ENCODE results near the gene ECSCR. TPM values are rescaled to one million over a fixed set of nuclear protein-coding genes. Genes with fewer than 3 reads are reported as not detected.
A peak's percentile ranks its signal among the peaks of the same experiment; 100 is the strongest.

The ECSCR gene
- total and polyA plus RNA-seq, 10 of the 15 experiments (the other 5 are each of a cell fraction or from before 2014, with no cell fraction given): 0.15 to 0.83 (median 0.23) TPM; not detected in 3

DNA sequence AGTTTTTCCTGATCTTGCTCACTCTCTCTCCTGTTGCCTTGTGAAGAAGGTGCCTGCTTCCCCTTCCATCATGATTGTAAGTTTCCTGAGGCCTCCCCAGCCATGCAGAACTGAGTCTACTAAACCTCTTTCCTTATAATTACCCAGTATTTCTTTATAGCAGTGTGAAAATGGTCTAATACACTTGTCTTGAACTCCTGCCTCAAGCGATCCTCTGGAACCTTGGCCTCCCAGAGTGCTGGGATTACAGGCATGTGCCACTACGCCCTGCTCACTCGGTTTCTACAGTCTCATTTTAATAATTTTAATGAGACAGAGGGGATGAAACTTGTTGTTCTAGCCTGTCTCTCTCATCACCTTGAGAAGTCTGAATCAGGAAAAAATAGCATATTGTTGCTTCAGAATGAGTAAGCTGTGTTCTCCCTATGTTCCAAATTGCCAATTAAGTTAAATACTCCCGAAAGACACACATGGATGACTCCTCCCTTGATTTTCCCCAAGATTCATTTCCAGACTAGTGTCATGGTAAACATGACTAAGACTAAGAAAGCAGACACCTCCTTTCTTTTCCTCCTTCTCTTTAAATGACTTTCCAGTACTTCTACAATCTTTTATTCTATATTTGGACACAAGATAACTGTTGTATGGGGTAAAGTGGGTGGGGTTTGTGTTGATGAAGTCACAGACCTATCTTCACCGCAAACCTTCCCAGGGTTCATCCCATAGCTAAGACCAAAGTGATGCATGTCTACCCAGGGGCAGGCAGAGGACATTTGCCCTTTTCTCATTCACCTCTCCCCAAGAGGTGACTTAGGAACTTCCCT is 15.4 kb downstream of the ECSCR start:
- no peaks in the 10 kb centered on the region for H3K79me2 ChIP-seq (ENCODE audit: control insufficient read depth, insufficient read depth, low read length)
- 9% methylated on average over 5 of the region's 5 CpGs for WGBS (ENCODE audit: insufficient coverage, insufficient replicate concordance, low lambda C conversion rate, missing lambda C conversion rate)
- peaks cover 29% of the 10 kb centered on the region for H3K4me1 ChIP-seq (ENCODE audit: control insufficient read depth, insufficient read depth, low read length)
- FAIRE-seq: peak; percentile 27
- H2AFZ ChIP-seq (ENCODE audit: control insufficient read depth, low read depth, low read length): no peak overlapping the region
- POLR2A ChIA-PET: interaction anchor here (1.2 to 4.5 kb wide), 5 partner anchors 9 to 65 kb away, joined by 3 to 32 read pairs (median 9); partner anchors contain the start of gene DNAJC18
- intact Hi-C loops (cut with micrococcal nuclease; ENCODE audit: unreplicated experiment): loop anchor here (1.0 to 2.0 kb wide), 2 partner anchors 8 to 42 kb away; partner anchors contain the start of genes DNAJC18 and SPATA24
- peak; percentile 87 for DNase-seq (ENCODE audit: low read depth, low spot score)
- no peaks in the 10 kb centered on the region for H3K27me3 ChIP-seq (replicated peaks in 1 of 2; ENCODE audit: control insufficient read depth in 2 of 2, insufficient read depth in 2 of 2, low read length in 1 of 2)
- H3K9ac ChIP-seq (ENCODE audit: control insufficient read depth, insufficient read depth, low read length): peak overlapping the region; percentile 41; the same call in 1 of the 2 replicates
- ATAC-seq: peak; percentile 85
- H3K36me3 ChIP-seq (ENCODE audit: control insufficient read depth in 2 of 2, insufficient read depth in 2 of 2, low read length in 1 of 2): no peaks in the 10 kb centered on the region
- RAD21 ChIA-PET (ENCODE audit: unreplicated experiment): interaction anchor here (0.7 to 2.5 kb wide), 9 partner anchors 9 to 85 kb away, joined by 3 to 23 read pairs (median 5); partner anchors contain the start of genes DNAJC18 and ECSCR
- no peak overlapping the region for H3K4me3 ChIP-seq
- TSS peak; percentile 80 for BruUV-seq (replicated peaks)
- in situ Hi-C loops (cut with MboI): no loop called here
- CTCF ChIA-PET: interaction anchor here (1.0 to 4.3 kb wide), 6 partner anchors 9 to 65 kb away, joined by 3 to 21 read pairs (median 4); partner anchors contain the start of genes DNAJC18, MZB1 and STING1
- SMC1A ChIA-PET (ENCODE audit: uncharacterized antibody, unreplicated experiment): interaction anchor here (1.1 to 7.7 kb wide), 8 partner anchors 9 to 65 kb away, joined by 4 to 86 read pairs (median 5); partner anchors contain the start of genes DNAJC18 and ECSCR
- no peaks in the 10 kb centered on the region; the same call in 1 of the 3 replicates for H3K9me3 ChIP-seq (replicated peaks; ENCODE audit: control insufficient read depth, insufficient read depth, low read length)
- no peaks in the 10 kb centered on the region for H4K20me1 ChIP-seq (ENCODE audit: control insufficient read depth, insufficient read depth)
- peak overlapping the region; percentile 39 for H3K4me2 ChIP-seq (ENCODE audit: control insufficient read depth, insufficient read depth)
- peak overlapping the region; percentile 68 for H3K27ac ChIP-seq (ENCODE audit: control insufficient read depth, insufficient read depth)
- TF ChIP-seq CHD2 (IDR thresholded peaks at IDR 0.05; ENCODE audit: borderline replicate concordance, low read depth, low read length) (0 out of 2 replicates have a peak, but pooled peaks have one; percentile 32), FOS (IDR thresholded peaks at IDR 0.05; ENCODE audit: borderline replicate concordance, extremely low read depth, insufficient read length) (no peak), RB1 (IDR thresholded peaks at IDR 0.05; ENCODE audit: borderline replicate concordance) (no peak), STAT1 (conservative IDR thresholded peaks at IDR 0.05) (no peak), RCOR1 (conservative IDR thresholded peaks at IDR 0.05; ENCODE audit: low read depth, low read length) (no peak), NR2F1 (conservative IDR thresholded peaks at IDR 0.05) (peak; percentile 90), CREB1 (IDR thresholded peaks at IDR 0.05; ENCODE audit: low read depth) (peak; percentile 84), EP300 (IDR thresholded peaks at IDR 0.05; ENCODE audit: borderline replicate concordance in 1 of 2, control insufficient read depth in 1 of 2, low read depth in 2 of 2, low read length in 2 of 2) (peak; percentile 94 to 97), EZH2 (IDR thresholded peaks at IDR 0.05; ENCODE audit: borderline replicate concordance, control insufficient read depth, low read depth, low read length) (no peak), ZNF384 (IDR thresholded peaks at IDR 0.05; ENCODE audit: borderline replicate concordance, low read depth, low read length) (no peak), BMI1 (IDR thresholded peaks at IDR 0.05; ENCODE audit: borderline replicate concordance) (peak; percentile 84)
- TF ChIP-seq, protein P1, sequence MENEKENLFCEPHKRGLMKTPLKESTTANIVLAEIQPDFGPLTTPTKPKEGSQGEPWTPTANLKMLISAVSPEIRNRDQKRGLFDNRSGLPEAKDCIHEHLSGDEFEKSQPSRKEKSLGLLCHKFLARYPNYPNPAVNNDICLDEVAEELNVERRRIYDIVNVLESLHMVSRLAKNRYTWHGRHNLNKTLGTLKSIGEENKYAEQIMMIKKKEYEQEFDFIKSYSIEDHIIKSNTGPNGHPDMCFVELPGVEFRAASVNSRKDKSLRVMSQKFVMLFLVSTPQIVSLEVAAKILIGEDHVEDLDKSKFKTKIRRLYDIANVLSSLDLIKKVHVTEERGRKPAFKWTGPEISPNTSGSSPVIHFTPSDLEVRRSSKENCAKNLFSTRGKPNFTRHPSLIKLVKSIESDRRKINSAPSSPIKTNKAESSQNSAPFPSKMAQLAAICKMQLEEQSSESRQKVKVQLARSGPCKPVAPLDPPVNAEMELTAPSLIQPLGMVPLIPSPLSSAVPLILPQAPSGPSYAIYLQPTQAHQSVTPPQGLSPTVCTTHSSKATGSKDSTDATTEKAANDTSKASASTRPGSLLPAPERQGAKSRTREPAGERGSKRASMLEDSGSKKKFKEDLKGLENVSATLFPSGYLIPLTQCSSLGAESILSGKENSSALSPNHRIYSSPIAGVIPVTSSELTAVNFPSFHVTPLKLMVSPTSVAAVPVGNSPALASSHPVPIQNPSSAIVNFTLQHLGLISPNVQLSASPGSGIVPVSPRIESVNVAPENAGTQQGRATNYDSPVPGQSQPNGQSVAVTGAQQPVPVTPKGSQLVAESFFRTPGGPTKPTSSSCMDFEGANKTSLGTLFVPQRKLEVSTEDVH (IDR thresholded peaks at IDR 0.05; ENCODE audit: low read depth, partially characterized antibody): no peak
- TF ChIP-seq, protein P2, sequence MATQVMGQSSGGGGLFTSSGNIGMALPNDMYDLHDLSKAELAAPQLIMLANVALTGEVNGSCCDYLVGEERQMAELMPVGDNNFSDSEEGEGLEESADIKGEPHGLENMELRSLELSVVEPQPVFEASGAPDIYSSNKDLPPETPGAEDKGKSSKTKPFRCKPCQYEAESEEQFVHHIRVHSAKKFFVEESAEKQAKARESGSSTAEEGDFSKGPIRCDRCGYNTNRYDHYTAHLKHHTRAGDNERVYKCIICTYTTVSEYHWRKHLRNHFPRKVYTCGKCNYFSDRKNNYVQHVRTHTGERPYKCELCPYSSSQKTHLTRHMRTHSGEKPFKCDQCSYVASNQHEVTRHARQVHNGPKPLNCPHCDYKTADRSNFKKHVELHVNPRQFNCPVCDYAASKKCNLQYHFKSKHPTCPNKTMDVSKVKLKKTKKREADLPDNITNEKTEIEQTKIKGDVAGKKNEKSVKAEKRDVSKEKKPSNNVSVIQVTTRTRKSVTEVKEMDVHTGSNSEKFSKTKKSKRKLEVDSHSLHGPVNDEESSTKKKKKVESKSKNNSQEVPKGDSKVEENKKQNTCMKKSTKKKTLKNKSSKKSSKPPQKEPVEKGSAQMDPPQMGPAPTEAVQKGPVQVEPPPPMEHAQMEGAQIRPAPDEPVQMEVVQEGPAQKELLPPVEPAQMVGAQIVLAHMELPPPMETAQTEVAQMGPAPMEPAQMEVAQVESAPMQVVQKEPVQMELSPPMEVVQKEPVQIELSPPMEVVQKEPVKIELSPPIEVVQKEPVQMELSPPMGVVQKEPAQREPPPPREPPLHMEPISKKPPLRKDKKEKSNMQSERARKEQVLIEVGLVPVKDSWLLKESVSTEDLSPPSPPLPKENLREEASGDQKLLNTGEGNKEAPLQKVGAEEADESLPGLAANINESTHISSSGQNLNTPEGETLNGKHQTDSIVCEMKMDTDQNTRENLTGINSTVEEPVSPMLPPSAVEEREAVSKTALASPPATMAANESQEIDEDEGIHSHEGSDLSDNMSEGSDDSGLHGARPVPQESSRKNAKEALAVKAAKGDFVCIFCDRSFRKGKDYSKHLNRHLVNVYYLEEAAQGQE (IDR thresholded peaks at IDR 0.05; ENCODE audit: low read depth, low read length): no peak

Measured in GM12878 (cell line).